ENCODE measurements around the gene PRICKLE2.
A peak's percentile ranks its signal among the peaks of the same experiment; 100 is the strongest.

PRICKLE2 gene

DNA sequence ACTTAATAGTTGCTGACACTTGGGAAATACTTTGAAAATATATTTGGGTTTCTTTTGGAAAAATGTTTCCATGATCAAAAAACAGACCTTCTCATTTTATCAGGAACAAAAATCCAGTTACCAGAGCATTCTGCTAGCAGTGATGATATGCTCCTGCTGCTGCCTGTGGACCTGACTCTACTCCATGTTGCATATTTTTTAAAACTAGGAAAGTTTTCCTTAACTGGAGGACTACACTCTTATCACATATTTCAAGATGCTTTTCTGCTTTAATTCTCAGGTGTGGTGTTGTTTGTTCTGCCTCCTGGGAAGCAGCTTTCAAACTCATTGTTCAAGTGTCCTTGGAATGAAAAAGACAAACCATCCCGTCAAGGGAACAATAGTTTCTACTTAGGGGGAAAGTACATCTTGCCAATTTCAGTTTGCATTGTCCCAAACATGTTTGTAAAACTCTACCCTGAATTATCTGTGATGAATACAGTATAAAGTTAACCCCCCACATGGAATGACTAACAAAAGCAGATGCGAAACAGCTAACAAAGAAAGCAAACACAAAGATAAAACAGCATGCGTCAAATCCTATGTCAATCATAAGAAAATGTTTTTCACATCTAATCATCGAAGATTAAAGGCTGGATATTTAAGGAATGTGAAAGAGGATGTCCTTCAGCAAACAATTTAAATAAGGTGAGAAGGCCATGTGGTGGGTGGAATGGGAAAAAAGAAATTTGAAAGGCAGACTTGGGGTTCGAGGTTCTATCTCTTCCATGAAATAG lies 161.9 kb downstream of the PRICKLE2 start:
- TF ChIP-seq CTCF (conservative IDR thresholded peaks at IDR 0.05; ENCODE audit: low read depth, low read length): no peak
- DNase-seq (ENCODE audit: low read depth): no peak
- no peak overlapping the region for H3K4me3 ChIP-seq (ENCODE audit: low read length)

DNA sequence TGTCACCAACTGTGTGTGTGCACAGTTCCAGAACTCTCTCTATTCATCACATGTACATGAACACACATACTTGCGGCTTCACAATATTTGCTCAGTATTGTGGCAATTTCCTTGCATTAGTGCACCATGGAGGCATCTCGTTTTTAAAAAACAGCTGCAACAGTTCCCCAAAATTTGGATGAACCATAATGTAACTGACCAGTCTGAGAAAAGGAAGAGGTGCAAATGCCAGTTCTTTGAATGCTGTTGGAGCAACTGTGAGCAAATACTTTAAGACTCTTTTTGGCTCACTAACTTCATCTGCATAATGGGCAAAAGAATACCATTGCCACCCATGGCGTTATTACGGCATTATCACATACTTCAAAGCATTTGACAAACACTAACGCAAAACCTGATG lies 163.6 kb downstream of the PRICKLE2 start:
- no peak overlapping the region for H3K4me3 ChIP-seq (ENCODE audit: low read length)
- DNase-seq (ENCODE audit: low read depth): no peak
- no peak for TF ChIP-seq CTCF (conservative IDR thresholded peaks at IDR 0.05; ENCODE audit: low read depth, low read length)

GRCh38 chr3:64059484-64060175 lies 165.6 kb downstream of the PRICKLE2 start:
- TF ChIP-seq CTCF (conservative IDR thresholded peaks at IDR 0.05; ENCODE audit: low read depth, low read length): no peak
- DNase-seq (ENCODE audit: low read depth): no peak
- no peak overlapping the region for H3K4me3 ChIP-seq (ENCODE audit: low read length)

- DNase-seq (ENCODE audit: low read depth): no peak
- no peak overlapping the region for H3K4me3 ChIP-seq (ENCODE audit: low read length)
- no peak for TF ChIP-seq CTCF (conservative IDR thresholded peaks at IDR 0.05; ENCODE audit: low read depth, low read length)
Observed at GRCh38 chr3:64058566-64058965, 166.7 kb downstream of the PRICKLE2 start.

GRCh38 chr3:64057231-64057630 lies 168.0 kb downstream of the PRICKLE2 start:
- TF ChIP-seq CTCF (conservative IDR thresholded peaks at IDR 0.05; ENCODE audit: low read depth, low read length): no peak
- no peak for DNase-seq (ENCODE audit: low read depth)
- no peak overlapping the region for H3K4me3 ChIP-seq (ENCODE audit: low read length)

DNA sequence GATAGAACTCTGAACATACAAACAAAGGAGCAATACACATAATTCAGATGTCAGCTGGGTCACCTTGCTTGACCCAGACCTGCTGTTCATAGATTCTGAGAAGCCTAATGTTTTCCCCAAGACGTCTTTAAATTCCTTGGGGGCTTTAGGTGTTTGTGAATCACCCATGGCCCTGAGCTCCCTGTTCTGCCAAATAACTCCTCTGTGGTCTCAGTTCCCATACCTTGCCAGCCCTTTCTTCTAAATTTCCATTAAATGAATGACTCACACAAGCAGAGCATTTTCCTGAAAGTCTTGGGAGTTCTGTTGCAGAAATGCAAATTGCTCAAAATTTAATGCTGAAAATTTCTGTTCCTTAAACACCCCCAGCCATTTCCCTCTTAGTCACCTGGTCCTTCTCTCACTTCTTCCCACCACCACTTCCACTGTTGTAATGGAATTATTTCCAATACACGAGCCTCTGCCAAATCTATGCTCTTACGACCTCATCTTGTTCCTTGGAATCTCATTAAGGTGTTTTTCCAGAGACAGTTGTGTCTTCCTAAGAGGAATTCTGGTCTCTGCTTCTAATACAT lies 168.6 kb downstream of the PRICKLE2 start:
- DNase-seq (ENCODE audit: low read depth): peak; percentile 71
- no peak overlapping the region for H3K4me3 ChIP-seq (ENCODE audit: low read length)
- no peak for TF ChIP-seq CTCF (conservative IDR thresholded peaks at IDR 0.05; ENCODE audit: low read depth, low read length)
